Umbilical cord (tissue), 2 donors: Measurements from ENCODE around the gene CREB3L2. TPM values are rescaled to one million over a fixed set of nuclear protein-coding genes. Genes with fewer than 3 reads are reported as not detected.
"Not testable (repeated sequence)": the region's sequence is repeated elsewhere in the genome, so short reads cannot be mapped to it uniquely, and the experiment has no call there.

Source experiments
- DNase-seq: peaks from one replicate; pipeline ENCODE4 v3.0.0-alpha.2; 2015; ENCODE audit warnings: low spot score
- total RNA-seq: library from RNA; depleted of rRNA; stranded (reverse); fragments of >200 nt; gene quantifications from one replicate; pipeline ENCODE4 v1.2.3, GENCODE V29; 2014; ENCODE audit warnings: low replicate concordance; ENCODE audit not compliant: insufficient read depth

The CREB3L2 gene
- total RNA-seq, 1 donor from 2014 or later: 26.5 TPM

- peak; percentile 87 for DNase-seq
Measured at GRCh38 chr7:137970253-137970975, 31.5 kb downstream of the CREB3L2 start.

GRCh38 chr7:137969828-137970227 lies 32.1 kb downstream of the CREB3L2 start:
- DNase-seq: no peak

- no peak for DNase-seq
Measured at GRCh38 chr7:137968890-137969289, 33.0 kb downstream of the CREB3L2 start.

- DNase-seq: not testable (repeated sequence)
Measured at GRCh38 chr7:137968339-137968738, 33.5 kb downstream of the CREB3L2 start.

GRCh38 chr7:137967143-137968018 lies 34.5 kb downstream of the CREB3L2 start:
- DNase-seq: no peak

GRCh38 chr7:137966641-137967142 lies 35.2 kb downstream of the CREB3L2 start:
- DNase-seq: no peak

GRCh38 chr7:137965942-137966640 lies 35.8 kb downstream of the CREB3L2 start:
- peak; percentile 73 for DNase-seq

GRCh38 chr7:137964824-137965545 lies 36.9 kb downstream of the CREB3L2 start:
- no peak for DNase-seq

- DNase-seq: no peak
Measured at GRCh38 chr7:137962875-137963507, 38.9 kb downstream of the CREB3L2 start.

GRCh38 chr7:137962491-137962874 lies 39.4 kb downstream of the CREB3L2 start:
- DNase-seq: no peak

- DNase-seq: no peak
Measured at GRCh38 chr7:137961200-137962177, 40.4 kb downstream of the CREB3L2 start.

GRCh38 chr7:137960020-137960419 lies 41.9 kb downstream of the CREB3L2 start:
- no peak for DNase-seq

- no peak for DNase-seq
Measured at GRCh38 chr7:137958470-137959431, 43.1 kb downstream of the CREB3L2 start.

- no peak for DNase-seq
Measured at GRCh38 chr7:137957887-137958286, 44.0 kb downstream of the CREB3L2 start.

GRCh38 chr7:137956591-137956990 lies 45.3 kb downstream of the CREB3L2 start:
- DNase-seq: no peak

- DNase-seq: no peak
Measured at GRCh38 chr7:137956183-137956582, 45.7 kb downstream of the CREB3L2 start.

GRCh38 chr7:137954614-137955013 lies 47.3 kb downstream of the CREB3L2 start:
- DNase-seq: no peak
